SK-N-MC (cell line): ENCODE measurements around the gene CLRN1.
"Not testable (repeated sequence)": the region's sequence is repeated elsewhere in the genome, so short reads cannot be mapped to it uniquely, and the experiment has no call there.

Experiments used
- DNase-seq: peaks from one replicate; pipeline ENCODE4 v3.0.0-alpha.2; 2011; ENCODE audit warnings: low read depth, low spot score
- H3K27ac ChIP-seq: fragments of 200-600 bp; sonication (generic); 2 replicates; pipeline ENCODE4 v1.5.1; 2016; ENCODE audit warnings: mixed run types
- H3K36me3 ChIP-seq: fragments of 200-600 bp; sonication (generic); 2 replicates; pipeline ENCODE4 v1.6.1; 2017; ENCODE audit warnings: antibody characterized with exemption, low read length, mixed read lengths; ENCODE audit not compliant: insufficient read depth
- H3K4me3 ChIP-seq: fragments of 200-600 bp; sonication (generic); 2 replicates; pipeline ENCODE4 v1.5.1; 2016
- H3K9ac ChIP-seq: fragments of 200-600 bp; sonication (generic); 2 replicates; pipeline ENCODE4 v1.8.0; 2017; ENCODE audit warnings: mixed run types, mixed read lengths; ENCODE audit not compliant: insufficient read length
- H3K9me3 ChIP-seq: fragments of 200-600 bp; sonication (generic); 2 replicates; pipeline ENCODE4 v1.6.1; 2017; ENCODE audit warnings: low read depth, mild to moderate bottlenecking, antibody characterized with exemption, low read length, moderate library complexity, mixed read lengths
- EZH2 ChIP-seq: fragments of 200-600 bp; sonication (generic); IDR thresholded peaks from one replicate; pipeline ENCODE4 v1.6.1; 2017; ENCODE audit warnings: antibody characterized with exemption
- FOXP2 ChIP-seq: optimal IDR thresholded peaks from 2 replicates; pipeline ENCODE3; 2011; ENCODE audit warnings: mild to moderate bottlenecking, moderate library complexity; ENCODE audit not compliant: insufficient read depth; ENCODE audit errors: extremely low read length, control extremely low read depth
- POLR2AphosphoS5 ChIP-seq: IDR thresholded peaks from 2 replicates; pipeline ENCODE4 v1.6.1; 2012; ENCODE audit warnings: mild to moderate bottlenecking, low read depth, low read length, borderline replicate concordance

The CLRN1 gene

DNA sequence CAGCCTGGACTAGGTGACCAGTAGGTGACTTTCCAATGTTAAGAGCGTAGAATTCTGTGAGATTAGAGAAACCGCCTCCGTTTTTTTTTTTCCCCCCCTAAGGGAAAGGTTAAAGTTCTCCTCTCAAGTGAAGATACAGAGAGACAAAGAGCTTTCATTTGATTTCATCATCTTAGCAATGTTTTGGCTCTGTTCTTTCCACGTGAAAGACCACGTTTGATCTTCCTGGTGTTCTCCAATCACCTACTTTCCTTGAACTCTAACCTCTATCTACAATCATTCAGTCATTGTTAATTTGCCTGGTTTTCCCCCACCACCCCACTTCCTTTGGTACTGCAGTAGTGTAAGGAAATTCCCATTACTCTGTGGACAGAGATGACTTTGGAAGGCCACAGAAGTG, 36.9 kb upstream of the CLRN1 start:
- Histone ChIP-seq H3K9ac (no peak overlapping the region), H3K4me3 (no peak overlapping the region), H3K27ac (no peak overlapping the region), H3K9me3 (no peaks in the 10 kb centered on the region), H3K36me3 (no peaks in the 10 kb centered on the region)
- DNase-seq: no peak
- TF ChIP-seq EZH2 (no peak), POLR2AphosphoS5 (no peak), FOXP2 (no peak)

DNA sequence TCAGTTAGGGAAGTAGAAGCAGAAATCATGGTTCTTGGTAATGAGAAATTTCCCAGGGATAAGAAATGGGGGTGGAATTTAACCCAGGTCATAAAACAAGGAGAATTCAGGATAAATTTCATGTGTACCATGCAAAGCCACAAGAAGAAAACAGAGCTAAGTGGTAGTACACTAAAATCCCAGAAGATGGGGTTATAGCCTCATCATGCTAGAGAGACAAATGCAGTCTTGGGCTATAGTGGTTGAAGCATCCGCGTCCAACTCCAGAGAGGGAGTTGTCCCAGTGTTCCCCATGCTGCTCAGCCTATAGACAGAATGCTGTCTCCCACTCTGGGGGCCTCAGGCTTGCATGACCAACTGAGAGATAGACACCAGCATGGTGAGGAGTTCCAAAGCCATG, 36.2 kb upstream of the CLRN1 start:
- Histone ChIP-seq H3K9ac (no peak overlapping the region), H3K9me3 (no peaks in the 10 kb centered on the region), H3K27ac (no peak overlapping the region), H3K4me3 (no peak overlapping the region), H3K36me3 (no peaks in the 10 kb centered on the region)
- no peak for DNase-seq
- TF ChIP-seq EZH2 (no peak), FOXP2 (no peak), POLR2AphosphoS5 (no peak)

DNA sequence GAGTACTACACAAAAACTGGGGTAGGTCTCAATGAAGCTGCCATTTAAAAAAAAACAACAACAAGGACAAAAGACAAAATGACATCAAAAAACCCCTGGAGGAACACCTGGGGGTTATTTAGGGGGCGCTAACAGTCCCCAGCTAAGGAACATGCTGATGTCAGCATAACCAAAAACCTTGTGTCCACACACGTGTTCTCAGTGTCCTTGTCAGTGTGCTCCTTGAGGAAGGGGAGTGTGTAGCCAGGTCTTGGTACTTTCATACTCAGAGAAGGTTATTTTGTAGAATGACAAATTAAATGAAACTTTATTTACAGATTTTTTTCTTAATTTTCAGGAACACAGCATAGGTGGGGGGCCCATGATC, 31.2 kb upstream of the CLRN1 start:
- Histone ChIP-seq H3K4me3 (no peak overlapping the region), H3K27ac (no peak overlapping the region), H3K9me3 (no peaks in the 10 kb centered on the region), H3K36me3 (no peaks in the 10 kb centered on the region), H3K9ac (no peak overlapping the region)
- TF ChIP-seq FOXP2 (no peak), POLR2AphosphoS5 (no peak), EZH2 (no peak)
- no peak for DNase-seq

DNA sequence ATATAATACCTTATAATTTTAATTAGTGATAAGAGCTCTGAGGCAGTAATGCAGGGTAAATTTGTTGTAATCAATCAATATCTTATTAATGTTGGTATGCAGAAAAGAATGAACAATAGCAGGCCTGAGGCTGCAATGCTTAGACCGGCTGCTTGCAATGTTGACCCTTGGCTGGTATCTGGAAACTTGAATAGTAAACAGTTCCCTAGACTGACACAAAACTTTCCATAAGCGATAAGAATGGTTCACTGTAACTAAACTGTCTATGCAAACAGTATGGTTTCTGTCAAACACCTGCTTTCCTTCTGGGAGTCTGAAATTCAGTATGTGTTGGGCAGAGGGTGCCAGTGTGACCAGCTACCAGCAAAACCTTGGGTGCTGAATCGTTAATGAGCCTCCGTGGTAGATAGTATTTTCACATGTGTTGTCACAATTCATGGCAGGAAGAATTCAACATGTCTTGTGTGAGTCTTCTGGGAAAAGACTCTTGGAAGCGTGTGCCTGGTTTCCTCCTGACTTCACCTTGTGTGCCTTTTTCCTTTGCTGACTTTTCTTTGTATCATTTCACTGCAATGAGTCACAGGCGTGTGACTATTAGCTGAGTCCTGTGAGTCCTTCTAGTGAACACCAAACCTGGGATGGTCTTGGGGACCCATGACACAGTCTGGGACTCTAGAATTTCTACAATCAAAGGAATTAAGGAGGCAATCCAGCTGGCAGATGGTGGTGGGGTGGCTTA, 30.7 kb upstream of the CLRN1 start:
- Histone ChIP-seq H3K36me3 (no peaks in the 10 kb centered on the region), H3K4me3 (no peak overlapping the region), H3K27ac (no peak overlapping the region), H3K9ac (no peak overlapping the region), H3K9me3 (no peaks in the 10 kb centered on the region)
- DNase-seq: no peak
- no peak for TF ChIP-seq FOXP2
- no peak for TF ChIP-seq EZH2
- no peak for TF ChIP-seq POLR2AphosphoS5

DNA sequence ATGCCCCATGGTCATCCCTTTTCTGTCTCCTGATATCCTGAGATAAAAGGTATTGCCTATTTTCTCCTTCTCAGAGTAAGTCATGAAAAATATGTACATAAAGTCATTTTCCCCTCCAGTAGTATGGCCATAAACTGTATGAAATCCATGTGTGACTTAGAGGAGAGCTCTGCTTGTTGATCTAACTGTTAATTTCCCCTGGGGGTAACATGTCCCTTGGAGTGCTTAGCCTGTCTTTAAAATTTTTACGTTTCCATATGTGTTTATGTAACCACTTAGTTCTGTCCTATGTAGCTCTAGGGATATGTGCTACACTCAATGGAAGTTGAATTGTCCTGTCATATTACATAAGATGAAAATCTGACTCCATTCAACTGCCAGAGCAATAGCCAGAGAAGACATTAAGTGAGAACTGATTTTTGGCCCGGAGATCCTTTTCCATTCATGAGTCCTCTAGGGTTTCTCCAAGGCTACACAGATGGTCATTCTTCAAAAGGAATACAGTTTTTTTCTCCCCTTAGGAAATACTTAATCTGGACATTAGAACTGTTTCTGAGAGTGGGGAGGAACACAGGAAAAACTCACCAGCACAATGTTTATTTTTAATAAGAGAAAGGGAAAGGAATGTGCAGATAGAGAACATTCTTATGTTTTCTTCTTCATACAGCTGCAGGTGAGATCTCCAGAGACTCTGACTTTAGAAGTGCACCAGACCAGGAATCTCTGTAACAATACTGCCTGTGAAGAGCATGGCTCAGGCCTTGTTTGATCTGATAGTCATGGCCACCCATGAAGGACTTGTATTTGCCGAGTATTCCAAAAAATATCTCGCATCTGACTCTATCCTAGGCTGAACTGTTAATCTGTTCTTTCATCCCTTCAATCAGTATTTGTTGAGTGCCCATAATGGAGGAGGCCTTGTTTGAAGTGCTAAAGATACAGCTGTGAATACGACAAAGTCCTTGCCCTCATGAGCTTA, 29.8 kb upstream of the CLRN1 start:
- DNase-seq: no peak
- Histone ChIP-seq H3K9me3 (no peaks in the 10 kb centered on the region), H3K36me3 (no peaks in the 10 kb centered on the region), H3K9ac (no peak overlapping the region), H3K4me3 (no peak overlapping the region), H3K27ac (no peak overlapping the region)
- TF ChIP-seq POLR2AphosphoS5 (no peak), FOXP2 (no peak), EZH2 (no peak)

DNA sequence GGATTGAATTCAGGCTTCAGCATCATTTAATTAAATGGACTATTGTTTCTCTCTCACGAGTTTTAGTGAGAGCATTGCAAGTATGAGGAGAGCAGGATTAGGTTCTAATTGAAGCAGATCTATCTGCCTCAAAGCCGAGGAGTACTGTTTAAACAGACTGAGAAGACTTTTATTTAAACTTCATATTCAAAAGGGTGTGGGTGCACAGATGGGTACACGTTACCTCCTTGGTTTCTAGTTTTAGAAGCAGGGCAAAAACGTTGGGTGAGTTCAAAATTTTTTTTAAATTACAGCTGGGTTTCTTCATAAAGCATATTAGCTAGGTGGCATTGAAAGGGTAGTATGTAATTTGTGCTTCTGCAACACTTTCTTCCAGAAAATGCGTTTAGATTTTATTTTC, 26.5 kb upstream of the CLRN1 start:
- no peak for DNase-seq
- no peak overlapping the region for H3K27ac ChIP-seq
- no peaks in the 10 kb centered on the region for H3K9me3 ChIP-seq
- no peaks in the 10 kb centered on the region for H3K36me3 ChIP-seq
- H3K9ac ChIP-seq: no peak overlapping the region
- TF ChIP-seq EZH2: no peak
- no peak for TF ChIP-seq FOXP2
- no peak for TF ChIP-seq POLR2AphosphoS5
- H3K4me3 ChIP-seq: no peak overlapping the region

DNA sequence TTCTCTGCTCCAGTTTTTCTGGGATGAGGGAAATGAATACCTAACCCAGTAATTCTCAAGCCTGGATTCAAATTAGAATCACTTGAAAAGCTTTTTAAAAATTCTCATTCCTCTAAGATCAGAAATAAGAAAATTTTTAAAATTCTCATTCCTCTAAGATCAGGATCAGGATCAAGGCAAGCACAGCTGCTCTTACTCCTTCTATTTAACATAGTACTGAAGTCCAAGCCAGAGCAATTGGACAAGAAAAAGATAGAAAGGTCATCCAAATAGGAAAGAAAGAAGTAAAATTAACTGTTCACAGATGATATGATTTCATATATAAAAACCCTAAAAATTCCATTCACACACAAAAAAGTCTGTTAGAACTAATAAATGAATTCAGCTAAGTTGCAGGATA, 24.2 kb upstream of the CLRN1 start:
- Histone ChIP-seq H3K27ac (no peak overlapping the region), H3K4me3 (no peak overlapping the region), H3K9ac (no peak overlapping the region), H3K36me3 (no peaks in the 10 kb centered on the region), H3K9me3 (no peaks in the 10 kb centered on the region)
- TF ChIP-seq EZH2: no peak
- TF ChIP-seq FOXP2: no peak
- TF ChIP-seq POLR2AphosphoS5: no peak
- no peak for DNase-seq

DNA sequence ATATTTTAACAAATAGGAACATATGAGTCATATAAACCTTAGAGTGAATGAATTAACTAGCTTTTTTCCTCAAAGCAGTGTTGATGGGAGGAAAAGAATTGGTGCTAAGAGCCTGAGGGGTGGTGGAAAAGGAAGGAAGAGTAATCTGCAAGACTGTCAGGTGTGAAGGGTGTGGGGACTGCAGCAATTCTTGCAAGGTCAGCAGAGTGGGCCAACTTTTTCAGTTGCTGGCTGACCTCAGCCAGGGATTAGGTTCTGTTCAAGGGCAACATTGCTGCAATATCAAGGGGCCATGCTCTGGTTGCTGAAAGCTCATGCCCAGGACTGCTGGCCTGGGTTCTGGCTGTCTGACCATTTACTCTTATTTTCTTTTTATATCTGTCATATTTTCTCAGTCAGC, 23.0 kb upstream of the CLRN1 start:
- Histone ChIP-seq H3K9me3 (no peaks in the 10 kb centered on the region), H3K9ac (no peak overlapping the region), H3K27ac (no peak overlapping the region), H3K36me3 (no peaks in the 10 kb centered on the region), H3K4me3 (no peak overlapping the region)
- DNase-seq: no peak
- no peak for TF ChIP-seq EZH2
- TF ChIP-seq POLR2AphosphoS5: no peak
- TF ChIP-seq FOXP2: no peak

DNA sequence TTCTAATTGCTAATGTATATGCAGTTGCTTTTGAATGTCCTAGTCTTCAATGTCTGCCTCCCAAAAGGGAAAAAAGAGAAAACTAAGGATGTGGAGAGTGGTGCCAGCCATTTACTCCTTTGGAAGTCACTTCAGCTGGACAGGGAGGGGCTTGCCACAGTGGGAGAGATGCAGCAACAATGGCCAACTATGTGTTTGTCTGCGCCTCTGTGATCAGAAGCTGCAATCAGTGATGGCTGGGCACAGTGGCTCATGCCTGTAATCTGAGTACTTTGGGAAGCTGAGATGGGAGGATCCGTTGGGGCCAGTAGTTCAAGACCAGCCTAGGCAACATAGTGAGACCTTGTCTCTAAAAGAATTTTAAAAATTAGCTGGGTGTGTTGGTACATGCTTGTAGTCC, 16.7 kb upstream of the CLRN1 start:
- Histone ChIP-seq H3K36me3 (no peaks in the 10 kb centered on the region), H3K9ac (no peak overlapping the region), H3K9me3 (no peaks in the 10 kb centered on the region), H3K27ac (no peak overlapping the region), H3K4me3 (no peak overlapping the region)
- DNase-seq: no peak
- TF ChIP-seq POLR2AphosphoS5 (no peak), FOXP2 (no peak), EZH2 (no peak)

DNA sequence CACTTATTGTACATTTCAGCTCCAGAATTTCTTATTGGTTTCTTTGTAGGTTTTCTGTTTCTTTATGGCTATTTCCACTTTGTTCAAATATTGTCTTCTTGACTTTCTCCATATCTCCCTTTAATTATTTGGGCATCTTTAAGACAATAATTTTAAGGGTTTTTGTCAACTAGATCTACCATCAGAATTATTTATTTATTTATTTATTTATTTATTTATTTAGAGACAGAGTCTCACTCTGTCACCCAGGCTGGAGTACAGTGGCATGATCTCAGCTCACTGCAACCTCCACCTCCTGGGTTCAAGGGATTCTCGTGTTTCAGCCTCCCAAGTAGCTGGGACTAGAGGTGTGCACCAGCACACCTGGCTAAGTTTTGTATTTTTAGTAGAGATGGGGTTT, 15.9 kb upstream of the CLRN1 start:
- not testable (repeated sequence) for H3K9me3 ChIP-seq, H3K9ac ChIP-seq, DNase-seq, H3K4me3 ChIP-seq, H3K27ac ChIP-seq, H3K36me3 ChIP-seq
